ENCODE results near the gene WNT3.
"Not testable (repeated sequence)": the region's sequence is repeated elsewhere in the genome, so short reads cannot be mapped to it uniquely, and the experiment has no call there.

Gene WNT3

GRCh38 chr17:46758614-46759013 lies 59.9 kb downstream of the WNT3 start:
- DNase-seq (ENCODE audit: low read depth) = peak; percentile 33
- no peak overlapping the region for H3K4me3 ChIP-seq (ENCODE audit: low read length)
- TF ChIP-seq CTCF (conservative IDR thresholded peaks at IDR 0.05; ENCODE audit: low read length) = no peak

- H3K4me3 ChIP-seq (ENCODE audit: low read length); DNase-seq (ENCODE audit: low read depth): not testable (repeated sequence)
Observed at GRCh38 chr17:46757588-46757987, 60.9 kb downstream of the WNT3 start.

GRCh38 chr17:46756861-46757260 lies 61.6 kb downstream of the WNT3 start:
- no peak overlapping the region for H3K4me3 ChIP-seq (ENCODE audit: low read length)
- no peak for TF ChIP-seq CTCF (conservative IDR thresholded peaks at IDR 0.05; ENCODE audit: low read length)
- DNase-seq (ENCODE audit: low read depth) = no peak

- no peak for TF ChIP-seq CTCF (conservative IDR thresholded peaks at IDR 0.05; ENCODE audit: low read length)
- H3K4me3 ChIP-seq (ENCODE audit: low read length) = no peak overlapping the region
- DNase-seq (ENCODE audit: low read depth) = no peak
Observed at GRCh38 chr17:46756081-46756735, 62.3 kb downstream of the WNT3 start.

GRCh38 chr17:46753776-46754175 lies 64.7 kb downstream of the WNT3 start:
- H3K4me3 ChIP-seq (ENCODE audit: low read length) = no peak overlapping the region
- TF ChIP-seq CTCF (conservative IDR thresholded peaks at IDR 0.05; ENCODE audit: low read length) = no peak
- DNase-seq (ENCODE audit: low read depth) = no peak

- TF ChIP-seq CTCF (conservative IDR thresholded peaks at IDR 0.05; ENCODE audit: low read length) = no peak
- DNase-seq (ENCODE audit: low read depth) = no peak
- no peak overlapping the region for H3K4me3 ChIP-seq (ENCODE audit: low read length)
Observed at GRCh38 chr17:46751425-46751824, 67.1 kb downstream of the WNT3 start.

- no peak for DNase-seq (ENCODE audit: low read depth)
- H3K4me3 ChIP-seq (ENCODE audit: low read length) = no peak overlapping the region
- TF ChIP-seq CTCF (conservative IDR thresholded peaks at IDR 0.05; ENCODE audit: low read length) = no peak
Observed at GRCh38 chr17:46745376-46745775, 73.1 kb downstream of the WNT3 start.

GRCh38 chr17:46744441-46744840 lies 74.1 kb downstream of the WNT3 start:
- TF ChIP-seq CTCF (conservative IDR thresholded peaks at IDR 0.05; ENCODE audit: low read length) = no peak
- no peak overlapping the region for H3K4me3 ChIP-seq (ENCODE audit: low read length)
- DNase-seq (ENCODE audit: low read depth) = no peak

Measured in AG10803 (cell line).